ENCODE results near the gene DENND5B.

DENND5B gene

GRCh38 chr12:31363416-31363809 lies 227.5 kb downstream of the DENND5B start:
- WGBS (ENCODE audit: extremely low coverage, insufficient coverage, insufficient read length): no CpG with 5 or more reads among the region's 6 CpGs
- no peak overlapping the region for H3K4ac ChIP-seq (ENCODE audit: low read depth, low read length)
- peaks cover 14% of the 10 kb centered on the region in 2 experiments for H3K4me1 ChIP-seq (ENCODE audit: control insufficient read depth in 1 of 2, insufficient read depth in 2 of 2, low read length in 2 of 2)
- H3K18ac ChIP-seq (ENCODE audit: low read length): no peak overlapping the region
- no peak for DNase-seq
- no peak overlapping the region for H4K12ac ChIP-seq (ENCODE audit: low read depth, low read length)
- H2BK5ac ChIP-seq (ENCODE audit: low read depth, low read length, poor library complexity): no peak overlapping the region
- no peak overlapping the region for H3K4me2 ChIP-seq (ENCODE audit: low read length)
- no peaks in the 10 kb centered on the region for H3K27me3 ChIP-seq (ENCODE audit: insufficient read depth, low read length)
- no peaks in the 10 kb centered on the region for H3K36me3 ChIP-seq (ENCODE audit: control insufficient read depth in 1 of 2, insufficient read depth in 2 of 2, low read length in 2 of 2)
- H3K27ac ChIP-seq (ENCODE audit: low read depth, low read length): no peak overlapping the region
- H2BK12ac ChIP-seq (ENCODE audit: low read length): no peak overlapping the region
- no peak overlapping the region for H2BK120ac ChIP-seq (ENCODE audit: insufficient read depth, low read length, poor library complexity)
- no peak overlapping the region for H4K8ac ChIP-seq (ENCODE audit: low read depth, low read length)
- no peak overlapping the region for H3K14ac ChIP-seq (ENCODE audit: low read length)
- H3K9me3 ChIP-seq (ENCODE audit: insufficient read depth, low read depth, low read length): no peaks in the 10 kb centered on the region
- no peaks in the 10 kb centered on the region for H3K79me2 ChIP-seq (ENCODE audit: control insufficient read depth, insufficient read depth, low read length, poor library complexity)
- no peak overlapping the region for H3K23ac ChIP-seq (ENCODE audit: low read length)
- H3K79me1 ChIP-seq (ENCODE audit: low read length): no peaks in the 10 kb centered on the region
- no peak overlapping the region for H3K9ac ChIP-seq (ENCODE audit: low read length)
- no peak overlapping the region for H3K4me3 ChIP-seq (ENCODE audit: low read depth, low read length)
- no peak overlapping the region for H2AFZ ChIP-seq (ENCODE audit: insufficient read depth, low read length, poor library complexity)
- H2AK5ac ChIP-seq (ENCODE audit: low read length): peak overlapping the region; percentile 68
- H4K91ac ChIP-seq (ENCODE audit: low read depth, low read length): no peak overlapping the region

- Histone ChIP-seq H3K23ac (ENCODE audit: low read length) (no peak overlapping the region), H3K27me3 (ENCODE audit: insufficient read depth, low read length) (no peaks in the 10 kb centered on the region), H3K4me3 (ENCODE audit: low read depth, low read length) (no peak overlapping the region), H2BK120ac (ENCODE audit: insufficient read depth, low read length, poor library complexity) (no peak overlapping the region), H2AK5ac (ENCODE audit: low read length) (no peak overlapping the region), H3K4me2 (ENCODE audit: low read length) (peak overlapping the region; percentile 48), H4K91ac (ENCODE audit: low read depth, low read length) (no peak overlapping the region), H4K12ac (ENCODE audit: low read depth, low read length) (no peak overlapping the region), H3K4ac (ENCODE audit: low read depth, low read length) (no peak overlapping the region), H2BK5ac (ENCODE audit: low read depth, low read length, poor library complexity) (no peak overlapping the region), H3K79me2 (ENCODE audit: control insufficient read depth, insufficient read depth, low read length, poor library complexity) (no peaks in the 10 kb centered on the region), H3K27ac (ENCODE audit: low read depth, low read length) (no peak overlapping the region), H3K14ac (ENCODE audit: low read length) (no peak overlapping the region), H3K36me3 (ENCODE audit: control insufficient read depth in 1 of 2, insufficient read depth in 2 of 2, low read length in 2 of 2) (no peaks in the 10 kb centered on the region), H3K79me1 (ENCODE audit: low read length) (no peaks in the 10 kb centered on the region), H4K8ac (ENCODE audit: low read depth, low read length) (no peak overlapping the region), H3K4me1 (ENCODE audit: control insufficient read depth in 1 of 2, insufficient read depth in 2 of 2, low read length in 2 of 2) (peaks cover 13 to 14% of the 10 kb centered on the region in 2 experiments), H3K18ac (ENCODE audit: low read length) (no peak overlapping the region), H3K9me3 (ENCODE audit: insufficient read depth, low read depth, low read length) (no peaks in the 10 kb centered on the region), H2BK12ac (ENCODE audit: low read length) (no peak overlapping the region), H3K9ac (ENCODE audit: low read length) (no peak overlapping the region), H2AFZ (ENCODE audit: insufficient read depth, low read length, poor library complexity) (no peak overlapping the region)
- WGBS (ENCODE audit: extremely low coverage, insufficient coverage, insufficient read length): no CpG with 5 or more reads among the region's 6 CpGs
- peak; percentile 83 for DNase-seq
Observed at GRCh38 chr12:31362759-31363415, 228.0 kb downstream of the DENND5B start.

GRCh38 chr12:31362115-31362758 lies 228.7 kb downstream of the DENND5B start:
- H3K27me3 ChIP-seq (ENCODE audit: insufficient read depth, low read length): no peaks in the 10 kb centered on the region
- H2BK120ac ChIP-seq (ENCODE audit: insufficient read depth, low read length, poor library complexity): no peak overlapping the region
- no peak overlapping the region for H4K12ac ChIP-seq (ENCODE audit: low read depth, low read length)
- no peak overlapping the region for H2AFZ ChIP-seq (ENCODE audit: insufficient read depth, low read length, poor library complexity)
- H3K4ac ChIP-seq (ENCODE audit: low read depth, low read length): no peak overlapping the region
- H2BK12ac ChIP-seq (ENCODE audit: low read length): no peak overlapping the region
- no peak overlapping the region for H4K91ac ChIP-seq (ENCODE audit: low read depth, low read length)
- no peak overlapping the region for H2BK5ac ChIP-seq (ENCODE audit: low read depth, low read length, poor library complexity)
- H3K4me1 ChIP-seq (ENCODE audit: control insufficient read depth in 1 of 2, insufficient read depth in 2 of 2, low read length in 2 of 2): peaks cover 13 to 14% of the 10 kb centered on the region in 2 experiments
- no peak overlapping the region for H2AK5ac ChIP-seq (ENCODE audit: low read length)
- H3K18ac ChIP-seq (ENCODE audit: low read length): no peak overlapping the region
- H3K9me3 ChIP-seq (ENCODE audit: insufficient read depth, low read depth, low read length): no peaks in the 10 kb centered on the region
- no peak overlapping the region for H4K8ac ChIP-seq (ENCODE audit: low read depth, low read length)
- no peaks in the 10 kb centered on the region for H3K79me2 ChIP-seq (ENCODE audit: control insufficient read depth, insufficient read depth, low read length, poor library complexity)
- H3K4me2 ChIP-seq (ENCODE audit: low read length): peak overlapping the region; percentile 48
- no peak overlapping the region for H3K27ac ChIP-seq (ENCODE audit: low read depth, low read length)
- no peaks in the 10 kb centered on the region for H3K79me1 ChIP-seq (ENCODE audit: low read length)
- no peak overlapping the region for H3K9ac ChIP-seq (ENCODE audit: low read length)
- peak overlapping the region; percentile 33 for H3K4me3 ChIP-seq (ENCODE audit: low read depth, low read length)
- no peak overlapping the region for H3K14ac ChIP-seq (ENCODE audit: low read length)
- no peak overlapping the region for H3K23ac ChIP-seq (ENCODE audit: low read length)
- DNase-seq: peak; percentile 17 to 48
- WGBS (ENCODE audit: extremely low coverage, insufficient coverage, insufficient read length): no CpG with 5 or more reads among the region's 13 CpGs
- H3K36me3 ChIP-seq (ENCODE audit: control insufficient read depth in 1 of 2, insufficient read depth in 2 of 2, low read length in 2 of 2): no peaks in the 10 kb centered on the region

GRCh38 chr12:31361730-31362114 lies 229.2 kb downstream of the DENND5B start:
- no peak for DNase-seq
- no peak overlapping the region for H2BK12ac ChIP-seq (ENCODE audit: low read length)
- no peak overlapping the region for H3K14ac ChIP-seq (ENCODE audit: low read length)
- H3K9ac ChIP-seq (ENCODE audit: low read length): no peak overlapping the region
- no peaks in the 10 kb centered on the region for H3K9me3 ChIP-seq (ENCODE audit: insufficient read depth, low read depth, low read length)
- H3K4me3 ChIP-seq (ENCODE audit: low read depth, low read length): no peak overlapping the region
- H3K27me3 ChIP-seq (ENCODE audit: insufficient read depth, low read length): no peaks in the 10 kb centered on the region
- no peaks in the 10 kb centered on the region for H3K79me2 ChIP-seq (ENCODE audit: control insufficient read depth, insufficient read depth, low read length, poor library complexity)
- H3K18ac ChIP-seq (ENCODE audit: low read length): no peak overlapping the region
- H4K8ac ChIP-seq (ENCODE audit: low read depth, low read length): no peak overlapping the region
- H3K4me1 ChIP-seq (ENCODE audit: control insufficient read depth in 1 of 2, insufficient read depth in 2 of 2, low read length in 2 of 2): peaks cover 13 to 14% of the 10 kb centered on the region in 2 experiments
- no peak overlapping the region for H3K27ac ChIP-seq (ENCODE audit: low read depth, low read length)
- H3K36me3 ChIP-seq (ENCODE audit: control insufficient read depth in 1 of 2, insufficient read depth in 2 of 2, low read length in 2 of 2): no peaks in the 10 kb centered on the region
- no peak overlapping the region for H3K23ac ChIP-seq (ENCODE audit: low read length)
- H4K91ac ChIP-seq (ENCODE audit: low read depth, low read length): no peak overlapping the region
- H4K12ac ChIP-seq (ENCODE audit: low read depth, low read length): no peak overlapping the region
- no peak overlapping the region for H2BK5ac ChIP-seq (ENCODE audit: low read depth, low read length, poor library complexity)
- H2AK5ac ChIP-seq (ENCODE audit: low read length): no peak overlapping the region
- no peaks in the 10 kb centered on the region for H3K79me1 ChIP-seq (ENCODE audit: low read length)
- no peak overlapping the region for H2AFZ ChIP-seq (ENCODE audit: insufficient read depth, low read length, poor library complexity)
- WGBS (ENCODE audit: extremely low coverage, insufficient coverage, insufficient read length): no CpG with 5 or more reads among the region's 14 CpGs
- no peak overlapping the region for H2BK120ac ChIP-seq (ENCODE audit: insufficient read depth, low read length, poor library complexity)
- H3K4ac ChIP-seq (ENCODE audit: low read depth, low read length): no peak overlapping the region
- H3K4me2 ChIP-seq (ENCODE audit: low read length): no peak overlapping the region
